Caco-2 (cell line): ENCODE results near the gene GBP6. TPM values are rescaled to one million over a fixed set of nuclear protein-coding genes. Genes with fewer than 3 reads are reported as not detected.
"Not testable (repeated sequence)": the region's sequence is repeated elsewhere in the genome, so short reads cannot be mapped to it uniquely, and the experiment has no call there.

Experiments used
- BruUV-seq: library from RNA; stranded (reverse); fragments of 400-500 nt; replicated peaks from 2 replicates; lab custom pipeline; 2021; lab: Mats Ljungman, UMichigan
- CTCF ChIA-PET: fragments of 300-600 bp; sonication (Branson Sonifier 250); formaldehyde crosslinking; loops from one replicate; lab custom pipeline; 2022; ENCODE audit warnings: antibody characterized with exemption; lab: Charles Lee
- POLR2A ChIA-PET: fragments of 300-600 bp; sonication (Branson Sonifier 250); formaldehyde crosslinking; loops from one replicate; lab custom pipeline; 2022; ENCODE audit warnings: antibody characterized with exemption; lab: Charles Lee
- DNase-seq, 2 experiments: peaks; one replicate each; pipeline versions ENCODE4 v3.0.0 to v3.0.0-alpha.2; 2020 to 2022
- H3K27me3 ChIP-seq: replicated peaks from 2 replicates; pipeline ENCODE4 v1.6.0; 2011; ENCODE audit warnings: low read length; ENCODE audit not compliant: control insufficient read depth, insufficient read depth
- H3K36me3 ChIP-seq: 2 replicates; pipeline ENCODE4 v1.5.1; 2011; ENCODE audit warnings: low read length; ENCODE audit not compliant: control insufficient read depth, insufficient read depth
- H3K4me1 ChIP-seq: fragments of 250-450 bp; sonication (Bioruptor Pico); 2 replicates; pipeline ENCODE4 v1.5.1; 2020; ENCODE audit warnings: mild to moderate bottlenecking
- H3K4me3 ChIP-seq: 2 replicates; pipeline ENCODE4 v1.5.1; 2011; ENCODE audit warnings: low read depth, mild to moderate bottlenecking, control low read depth, low read length
- H3K9me3 ChIP-seq: fragments of 250-450 bp; sonication (Bioruptor Pico); 2 replicates; pipeline ENCODE4 v1.5.1; 2020; ENCODE audit warnings: mild to moderate bottlenecking, moderate library complexity
- H3K27ac Mint-ChIP-seq: one replicate; pipeline ENCODE4 v1.8.0; 2022; ENCODE audit warnings: mixed read lengths; ENCODE audit not compliant: unreplicated experiment
- H3K27me3 Mint-ChIP-seq: one replicate; pipeline ENCODE4 v1.8.0; 2022; ENCODE audit warnings: mixed read lengths; ENCODE audit not compliant: insufficient read depth, unreplicated experiment
- H3K36me3 Mint-ChIP-seq: one replicate; pipeline ENCODE4 v1.8.0; 2022; ENCODE audit warnings: mild to moderate bottlenecking, mixed read lengths; ENCODE audit not compliant: insufficient read depth, unreplicated experiment
- H3K4me1 Mint-ChIP-seq: one replicate; pipeline ENCODE4 v1.8.0; 2022; ENCODE audit warnings: low read depth, mixed read lengths; ENCODE audit not compliant: unreplicated experiment
- H3K4me3 Mint-ChIP-seq: one replicate; pipeline ENCODE4 v1.8.0; 2022; ENCODE audit warnings: mild to moderate bottlenecking, moderate library complexity, mixed read lengths; ENCODE audit not compliant: unreplicated experiment
- H3K9me3 Mint-ChIP-seq: one replicate; pipeline ENCODE4 v1.8.0; 2022; ENCODE audit warnings: mixed read lengths; ENCODE audit not compliant: unreplicated experiment
- intact Hi-C: fragments of 100-400 bp; cut with micrococcal nuclease; formaldehyde crosslinking; loops from one replicate; pipeline ENCODE4 v1.10.0; 2022; ENCODE audit not compliant: unreplicated experiment
- total RNA-seq: library from RNA; stranded (reverse); gene quantifications from 2 replicates; pipeline ENCODE4 v1.2.3, GENCODE V29; 2022
- TF ChIP-seq, protein P1 (sequence below), 2 experiments: fragments of 200-600 bp in 1 of 2; IDR thresholded peaks; 1 replicate in 1 of 2; 2 replicates in 1 of 2; pipeline versions ENCODE4 v1.5.1 to v1.8.0; 2011 to 2022; ENCODE audit warnings: antibody characterized with exemption in 1 of 2, control low read depth in 1 of 2, inconsistent platforms in 1 of 2, low read depth in 1 of 2, low read length in 1 of 2, mild to moderate bottlenecking in 1 of 2, moderate library complexity in 1 of 2; ENCODE audit not compliant: insufficient read depth in 1 of 2, severe bottlenecking in 1 of 2, unreplicated experiment in 1 of 2

Gene GBP6
- total RNA-seq, 1 experiment from 2014 or later: not detected

DNA sequence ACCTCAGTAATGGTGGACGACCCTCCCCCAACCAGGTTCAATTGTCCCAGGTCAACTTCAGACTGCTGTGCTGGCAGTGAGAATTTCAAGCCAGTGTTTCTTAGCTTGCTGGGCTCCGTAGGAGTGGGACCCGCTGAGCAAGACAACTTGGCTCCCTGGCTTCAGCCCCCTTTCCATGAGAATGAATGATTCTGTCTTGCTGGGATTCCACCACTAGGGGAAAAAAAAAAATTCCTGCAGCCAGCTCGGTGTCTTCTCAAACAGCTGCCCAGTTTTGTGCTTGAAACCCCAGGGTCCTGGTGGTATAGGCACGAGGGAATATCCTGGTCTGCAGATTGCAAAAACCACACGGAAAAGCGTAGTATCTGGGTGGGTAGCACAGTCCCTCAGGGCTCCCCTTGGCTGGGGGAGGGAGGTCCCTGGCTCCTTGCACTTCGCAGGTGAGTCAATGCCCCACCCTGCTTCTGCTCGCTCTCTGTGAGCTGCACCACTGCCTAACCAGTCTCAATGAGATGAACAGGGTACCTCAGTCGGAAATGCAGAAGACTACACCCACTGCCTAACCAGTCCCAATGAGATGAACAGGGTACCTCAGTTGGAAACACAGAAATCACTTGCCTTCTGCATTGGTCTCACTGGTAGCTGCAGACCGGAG lies 41.5 kb downstream of the GBP6 start:
- H3K9me3 Mint-ChIP-seq: no peaks in the 10 kb centered on the region
- no peak overlapping the region for H3K4me3 Mint-ChIP-seq
- TF ChIP-seq, protein P1, sequence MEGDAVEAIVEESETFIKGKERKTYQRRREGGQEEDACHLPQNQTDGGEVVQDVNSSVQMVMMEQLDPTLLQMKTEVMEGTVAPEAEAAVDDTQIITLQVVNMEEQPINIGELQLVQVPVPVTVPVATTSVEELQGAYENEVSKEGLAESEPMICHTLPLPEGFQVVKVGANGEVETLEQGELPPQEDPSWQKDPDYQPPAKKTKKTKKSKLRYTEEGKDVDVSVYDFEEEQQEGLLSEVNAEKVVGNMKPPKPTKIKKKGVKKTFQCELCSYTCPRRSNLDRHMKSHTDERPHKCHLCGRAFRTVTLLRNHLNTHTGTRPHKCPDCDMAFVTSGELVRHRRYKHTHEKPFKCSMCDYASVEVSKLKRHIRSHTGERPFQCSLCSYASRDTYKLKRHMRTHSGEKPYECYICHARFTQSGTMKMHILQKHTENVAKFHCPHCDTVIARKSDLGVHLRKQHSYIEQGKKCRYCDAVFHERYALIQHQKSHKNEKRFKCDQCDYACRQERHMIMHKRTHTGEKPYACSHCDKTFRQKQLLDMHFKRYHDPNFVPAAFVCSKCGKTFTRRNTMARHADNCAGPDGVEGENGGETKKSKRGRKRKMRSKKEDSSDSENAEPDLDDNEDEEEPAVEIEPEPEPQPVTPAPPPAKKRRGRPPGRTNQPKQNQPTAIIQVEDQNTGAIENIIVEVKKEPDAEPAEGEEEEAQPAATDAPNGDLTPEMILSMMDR (IDR thresholded peaks at IDR 0.05; ENCODE audit: insufficient read depth in 1 of 2, low read depth in 1 of 2, low read length in 1 of 2, severe bottlenecking in 1 of 2, unreplicated experiment in 1 of 2): no peak
- Histone ChIP-seq H3K9me3 (no peaks in the 10 kb centered on the region), H3K4me1 (no peaks in the 10 kb centered on the region), H3K27me3 (no peaks in the 10 kb centered on the region), H3K36me3 (no peaks in the 10 kb centered on the region), H3K4me3 (no peak overlapping the region)
- ChIA-PET POLR2A (no interaction called here), CTCF (no interaction called here)
- H3K27me3 Mint-ChIP-seq: peaks cover 3% of the 10 kb centered on the region
- no peaks in the 10 kb centered on the region for H3K36me3 Mint-ChIP-seq
- no peaks in the 10 kb centered on the region for H3K4me1 Mint-ChIP-seq
- no peak overlapping the region for H3K27ac Mint-ChIP-seq
- intact Hi-C loops: no loop called here
- BruUV-seq: no TSS peak
- no peak for DNase-seq

DNA sequence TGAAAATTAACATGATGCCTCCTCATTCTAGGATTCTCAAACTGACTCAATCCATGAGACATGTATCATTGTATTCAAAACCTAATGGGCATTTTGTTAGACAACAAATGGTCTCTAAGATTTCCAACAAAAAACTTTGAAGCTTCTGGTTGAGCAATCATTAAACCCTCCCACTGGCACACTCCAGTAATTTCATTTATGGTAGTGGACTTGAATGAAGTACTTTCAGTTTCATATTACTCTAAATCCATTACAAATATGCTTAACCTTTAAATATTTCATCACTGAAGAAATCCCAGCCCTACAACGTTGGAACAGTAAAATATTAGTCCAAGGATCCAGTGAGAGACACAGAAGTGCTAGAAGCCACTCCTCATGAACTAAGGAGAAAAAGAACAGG lies 43.5 kb downstream of the GBP6 start:
- no peaks in the 10 kb centered on the region for H3K4me1 Mint-ChIP-seq
- intact Hi-C loops: no loop called here
- Histone ChIP-seq H3K9me3 (no peaks in the 10 kb centered on the region), H3K4me1 (no peaks in the 10 kb centered on the region), H3K4me3 (no peak overlapping the region), H3K27me3 (no peaks in the 10 kb centered on the region), H3K36me3 (no peaks in the 10 kb centered on the region)
- no peak for DNase-seq
- ChIA-PET CTCF (no interaction called here), POLR2A (no interaction called here)
- H3K4me3 Mint-ChIP-seq: no peak overlapping the region
- no peak overlapping the region for H3K27ac Mint-ChIP-seq
- TF ChIP-seq, protein P1 (IDR thresholded peaks at IDR 0.05; ENCODE audit: insufficient read depth in 1 of 2, low read depth in 1 of 2, low read length in 1 of 2, severe bottlenecking in 1 of 2, unreplicated experiment in 1 of 2): no peak
- no peaks in the 10 kb centered on the region for H3K9me3 Mint-ChIP-seq
- H3K36me3 Mint-ChIP-seq: no peaks in the 10 kb centered on the region
- BruUV-seq: no TSS peak
- H3K27me3 Mint-ChIP-seq: peaks cover 3% of the 10 kb centered on the region

DNA sequence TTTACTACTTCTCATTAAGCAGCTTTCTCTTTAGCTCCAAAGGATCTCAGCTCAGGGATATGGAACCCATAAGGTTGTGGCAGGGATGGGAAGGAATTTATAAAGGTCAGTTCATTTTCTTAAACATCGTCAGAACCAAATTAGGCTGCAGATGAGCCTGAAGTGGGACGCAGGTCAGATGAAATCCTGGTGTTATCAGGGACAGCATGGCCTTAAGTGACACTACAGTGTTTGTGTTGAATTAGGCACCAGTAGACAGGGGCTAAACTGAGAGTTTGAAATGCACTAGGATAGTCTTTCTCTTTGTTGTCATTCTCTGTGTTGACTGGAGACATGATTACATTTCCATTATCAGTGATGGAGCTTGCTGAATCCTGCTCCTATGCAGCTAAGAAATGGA lies 43.9 kb downstream of the GBP6 start:
- H3K4me3 ChIP-seq, H3K9me3 ChIP-seq, H3K27me3 Mint-ChIP-seq, H3K4me1 Mint-ChIP-seq, H3K36me3 ChIP-seq, H3K4me3 Mint-ChIP-seq, BruUV-seq, CTCF ChIA-PET, H3K36me3 Mint-ChIP-seq, H3K27me3 ChIP-seq, DNase-seq, H3K9me3 Mint-ChIP-seq, intact Hi-C loops, POLR2A ChIA-PET, H3K4me1 ChIP-seq, H3K27ac Mint-ChIP-seq: not testable (repeated sequence)
